ENCODE results near the gene LGALS9B. TPM values are rescaled to one million over a fixed set of nuclear protein-coding genes. Genes with fewer than 3 reads are reported as not detected.

The LGALS9B gene
- total RNA-seq, 1 donor from 2014 or later, result not detected

Other genes with a start within 250 kb of the LGALS9B start
- not detected for gene CDRT15L2, start 112.2 kb upstream of the LGALS9B start, total RNA-seq (ENCODE audit: unreplicated experiment)